Neuronal stem cell (in vitro differentiated cells): ENCODE results near the gene MACROH2A1.

Experiments used
- DNase-seq: peaks from one replicate; pipeline ENCODE4 v3.0.0-alpha.2; 2013; ENCODE audit warnings: low spot score
- H2AFZ ChIP-seq: one replicate; pipeline ENCODE4 v1.6.1; 2013; ENCODE audit warnings: mild to moderate bottlenecking, low read length, inconsistent platforms
- H2AK5ac ChIP-seq: 2 replicates; pipeline ENCODE4 v1.6.1; 2013; ENCODE audit warnings: low read depth, mild to moderate bottlenecking, inconsistent platforms, low read length, moderate library complexity, mixed read lengths
- H2BK120ac ChIP-seq: 2 replicates; pipeline ENCODE4 v1.6.1; 2013; ENCODE audit warnings: low read depth, mild to moderate bottlenecking, inconsistent platforms, low read length, moderate library complexity, mixed read lengths
- H2BK12ac ChIP-seq: one replicate; pipeline ENCODE4 v1.6.1; 2013; ENCODE audit warnings: low read length, inconsistent platforms
- H2BK15ac ChIP-seq: 2 replicates; pipeline ENCODE4 v1.6.1; 2013; ENCODE audit warnings: mild to moderate bottlenecking, low read length, inconsistent platforms, mixed read lengths
- H2BK5ac ChIP-seq: one replicate; pipeline ENCODE4 v1.6.1; 2013; ENCODE audit warnings: inconsistent platforms, mild to moderate bottlenecking, low read length, moderate library complexity
- H3K14ac ChIP-seq: one replicate; pipeline ENCODE4 v1.6.1; 2013; ENCODE audit warnings: low read length, inconsistent platforms
- H3K18ac ChIP-seq: 2 replicates; pipeline ENCODE4 v1.6.1; 2013; ENCODE audit warnings: low read length, inconsistent platforms
- H3K23ac ChIP-seq: 2 replicates; pipeline ENCODE4 v1.6.1; 2013; ENCODE audit warnings: low read depth, mild to moderate bottlenecking, mixed read lengths, low read length, inconsistent platforms; ENCODE audit not compliant: poor library complexity
- H3K27ac ChIP-seq: replicated peaks from 3 replicates; pipeline ENCODE4 v1.5.1; 2013; ENCODE audit warnings: low read length, inconsistent platforms
- H3K27me3 ChIP-seq, 3 experiments: 2 replicates each; pipeline ENCODE4 v1.6.1; 2013; ENCODE audit warnings: low read length in 3 of 3, mild to moderate bottlenecking in 2 of 3, inconsistent platforms in 1 of 3, low read depth in 1 of 3, mixed read lengths in 1 of 3, moderate library complexity in 1 of 3; ENCODE audit not compliant: control insufficient read depth in 3 of 3, insufficient read depth in 3 of 3
- H3K36me3 ChIP-seq, 2 donors: replicated peaks in 1 of 2; 2 replicates each; pipeline ENCODE4 v1.6.1; 2013; ENCODE audit warnings: low read length in 2 of 2; ENCODE audit not compliant: control insufficient read depth in 2 of 2, insufficient read depth in 2 of 2
- H3K4ac ChIP-seq: 2 replicates; pipeline ENCODE4 v1.6.1; 2013; ENCODE audit warnings: inconsistent platforms, mild to moderate bottlenecking, low read length, moderate library complexity
- H3K4me1 ChIP-seq, 2 donors: 1 replicate in 1 of 2; 2 replicates in 1 of 2; pipeline ENCODE4 v1.6.1; 2013; ENCODE audit warnings: low read length in 2 of 2, low read depth in 1 of 2; ENCODE audit not compliant: control insufficient read depth in 2 of 2, insufficient read depth in 1 of 2
- H3K4me2 ChIP-seq: one replicate; pipeline ENCODE4 v1.6.1; 2013; ENCODE audit warnings: mild to moderate bottlenecking, low read length, inconsistent platforms; ENCODE audit not compliant: insufficient read depth, poor library complexity, severe bottlenecking
- H3K4me3 ChIP-seq, 2 donors: 2 replicates each; pipeline ENCODE4 v1.5.1; 2013; ENCODE audit warnings: low read length in 2 of 2, mild to moderate bottlenecking in 2 of 2, inconsistent platforms in 1 of 2, moderate library complexity in 1 of 2
- H3K79me1 ChIP-seq: one replicate; pipeline ENCODE4 v1.6.1; 2013; ENCODE audit warnings: low read depth, mild to moderate bottlenecking, inconsistent platforms, low read length, moderate library complexity
- H3K9ac ChIP-seq: one replicate; pipeline ENCODE4 v1.6.1; 2013; ENCODE audit warnings: mild to moderate bottlenecking, low read depth, low read length, inconsistent platforms; ENCODE audit not compliant: poor library complexity
- H3K9me3 ChIP-seq, 2 donors: replicated peaks in 1 of 2; 2 replicates each; pipeline versions ENCODE3 to v1.6.1; 2013; ENCODE audit warnings: low read length in 2 of 2, mild to moderate bottlenecking in 2 of 2, inconsistent platforms in 1 of 2, low read depth in 1 of 2, mixed read lengths in 1 of 2, moderate library complexity in 1 of 2; ENCODE audit not compliant: control insufficient read depth in 2 of 2, insufficient read depth in 1 of 2
- H4K8ac ChIP-seq: one replicate; pipeline ENCODE4 v1.6.1; 2013; ENCODE audit warnings: low read depth, mild to moderate bottlenecking, inconsistent platforms, low read length, moderate library complexity
- H4K91ac ChIP-seq: one replicate; pipeline ENCODE4 v1.6.1; 2013; ENCODE audit warnings: low read length, low read depth, mild to moderate bottlenecking, inconsistent platforms; ENCODE audit not compliant: poor library complexity
- WGBS, 2 donors: extraction: QIAGEN DNeasy Blood & Tissue Kit; methylation state at CpG; one replicate each; pipeline ENCODE4 v1.1.7; 2013; ENCODE audit warnings: missing lambda C conversion rate in 2 of 2, mixed read lengths in 1 of 2; ENCODE audit not compliant: insufficient read length in 2 of 2, insufficient replicate concordance in 1 of 2; ENCODE audit errors: extremely low coverage in 2 of 2; 5-methylcytosine and 5-hydroxymethylcytosine counted together

Gene MACROH2A1

GRCh38 chr5:135312255-135312935 is 86.6 kb downstream of the MACROH2A1 start:
- Histone ChIP-seq H3K4me1 (peaks cover 0 to 8% of the 10 kb centered on the region in 2 donors), H2AFZ (no peak overlapping the region), H3K4ac (no peak overlapping the region), H2BK12ac (no peak overlapping the region), H3K27ac (no peak overlapping the region), H3K9ac (no peak overlapping the region), H3K36me3 (no peaks in the 10 kb centered on the region), H3K4me2 (no peak overlapping the region), H4K8ac (no peak overlapping the region), H3K27me3 (peaks cover 0 to 37% (median 0%) of the 10 kb centered on the region in 3 experiments), H3K79me1 (no peaks in the 10 kb centered on the region), H2AK5ac (no peak overlapping the region), H3K18ac (no peak overlapping the region), H3K9me3 (no peaks in the 10 kb centered on the region), H3K4me3 (no peak overlapping the region), H3K14ac (no peak overlapping the region), H2BK5ac (no peak overlapping the region), H2BK120ac (no peak overlapping the region), H3K23ac (no peak overlapping the region), H2BK15ac (no peak overlapping the region), H4K91ac (no peak overlapping the region)
- no CpG with 5 or more reads among the region's 10 CpGs for whole genome bisulfite sequencing, 2 donors
- no peak for DNase-seq

- Histone ChIP-seq H2BK15ac (no peak overlapping the region), H3K4me2 (no peak overlapping the region), H3K36me3 (no peaks in the 10 kb centered on the region), H4K91ac (no peak overlapping the region), H3K23ac (no peak overlapping the region), H2AK5ac (no peak overlapping the region), H2BK120ac (no peak overlapping the region), H3K27ac (no peak overlapping the region), H3K14ac (no peak overlapping the region), H3K79me1 (no peaks in the 10 kb centered on the region), H2AFZ (no peak overlapping the region), H3K4me1 (peaks cover 3 to 16% of the 10 kb centered on the region in 2 donors), H2BK12ac (no peak overlapping the region), H4K8ac (no peak overlapping the region), H2BK5ac (no peak overlapping the region), H3K9ac (no peak overlapping the region), H3K18ac (no peak overlapping the region), H3K4me3 (no peak overlapping the region), H3K4ac (no peak overlapping the region), H3K27me3 (peaks cover 0 to 44% (median 0%) of the 10 kb centered on the region in 3 experiments), H3K9me3 (no peaks in the 10 kb centered on the region)
- DNase-seq: no peak
- WGBS, 2 donors: no CpG with 5 or more reads among the region's 5 CpGs
Measured at GRCh38 chr5:135310328-135310989, 88.6 kb downstream of the MACROH2A1 start.

DNA sequence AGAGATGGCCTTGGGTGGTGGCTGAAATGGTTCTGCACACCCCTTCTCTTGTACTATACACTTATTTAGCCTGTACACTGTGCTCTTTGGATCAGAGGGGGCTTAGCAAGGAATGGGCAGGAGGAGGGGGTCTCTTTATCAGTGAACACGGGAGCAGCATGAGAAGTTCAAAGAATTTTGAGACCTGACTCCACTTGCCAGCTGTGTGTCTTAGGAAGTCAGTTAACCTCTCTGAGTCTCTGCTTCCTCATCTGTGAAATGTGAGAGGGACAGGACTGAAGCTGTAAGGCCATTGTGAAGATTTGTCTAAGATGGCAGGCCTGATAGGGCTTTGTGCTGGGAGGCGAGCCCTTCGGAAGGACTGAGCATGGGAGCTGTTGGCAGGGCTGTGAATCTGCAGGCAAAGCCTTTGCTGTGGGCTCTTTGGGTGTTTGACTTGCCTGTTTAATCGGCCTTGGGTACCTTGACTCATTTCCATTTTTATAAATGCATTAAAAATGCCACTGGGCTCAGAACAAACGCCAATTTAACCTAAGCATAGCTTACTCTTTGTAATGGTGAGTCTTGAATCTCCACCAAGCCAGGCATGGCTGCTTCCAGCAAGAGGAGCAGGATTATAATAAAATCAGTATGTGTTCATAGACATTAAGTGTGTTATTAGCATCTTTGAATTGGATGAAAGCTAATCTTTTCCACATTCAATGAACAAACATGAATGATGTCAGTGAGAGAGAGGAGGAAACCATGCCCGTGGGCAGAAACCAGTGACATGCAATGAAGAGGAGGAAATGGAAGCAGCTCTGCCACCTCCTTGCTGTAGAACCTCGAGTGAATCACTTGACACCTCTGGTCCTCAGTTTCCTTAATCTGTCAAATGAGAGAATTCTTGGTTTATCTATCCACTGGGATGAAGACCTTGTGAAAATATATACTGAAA is 89.4 kb downstream of the MACROH2A1 start:
- Histone ChIP-seq H3K9ac (no peak overlapping the region), H3K79me1 (no peaks in the 10 kb centered on the region), H3K18ac (no peak overlapping the region), H3K4ac (no peak overlapping the region), H3K36me3 (no peaks in the 10 kb centered on the region), H3K27me3 (peaks cover 0 to 44% (median 0%) of the 10 kb centered on the region in 3 experiments), H3K9me3 (no peaks in the 10 kb centered on the region), H3K27ac (no peak overlapping the region), H2BK5ac (no peak overlapping the region), H3K4me2 (no peak overlapping the region), H4K8ac (no peak overlapping the region), H4K91ac (no peak overlapping the region), H3K23ac (no peak overlapping the region), H2BK12ac (no peak overlapping the region), H3K4me3 (no peak overlapping the region), H2AK5ac (no peak overlapping the region), H2BK15ac (peak overlapping the region; percentile 5), H3K4me1 (peaks cover 3 to 16% of the 10 kb centered on the region in 2 donors), H2AFZ (no peak overlapping the region), H2BK120ac (no peak overlapping the region), H3K14ac (no peak overlapping the region)
- no peak for DNase-seq
- no CpG with 5 or more reads among the region's 7 CpGs for WGBS, 2 donors
